Parathyroid adenoma (tissue), 2 donors: ENCODE data around the gene SLC2A4RG.
A peak's percentile ranks its signal among the peaks of the same experiment; 100 is the strongest.

ENCODE experiments used
- H2AFZ ChIP-seq: fragments of 300-600 bp; sonication (generic); one replicate; pipeline ENCODE4 v1.7.0; 2017; ENCODE audit warnings: antibody characterized with exemption, mild to moderate bottlenecking
- H3K27ac ChIP-seq: fragments of 300-600 bp; sonication (generic); one replicate; pipeline ENCODE4 v1.7.0; 2017
- H3K27me3 ChIP-seq: fragments of 300-600 bp; sonication (generic); one replicate; pipeline ENCODE4 v1.7.0; 2017; ENCODE audit warnings: low read length; ENCODE audit not compliant: control insufficient read depth, insufficient read depth
- H3K36me3 ChIP-seq: fragments of 300-600 bp; sonication (generic); one replicate; pipeline ENCODE4 v1.7.0; 2017; ENCODE audit warnings: low read length; ENCODE audit not compliant: control insufficient read depth, insufficient read depth
- H3K4me1 ChIP-seq: fragments of 300-600 bp; sonication (generic); one replicate; pipeline ENCODE4 v1.7.0; 2017; ENCODE audit warnings: control low read depth
- H3K4me2 ChIP-seq: fragments of 300-600 bp; sonication (generic); one replicate; pipeline ENCODE4 v1.7.0; 2017; ENCODE audit warnings: low read length
- H3K4me3 ChIP-seq: fragments of 300-600 bp; sonication (generic); one replicate; pipeline ENCODE4 v1.7.0; 2017; ENCODE audit warnings: low read depth, low read length
- H3K79me2 ChIP-seq: fragments of 300-600 bp; sonication (generic); one replicate; pipeline ENCODE4 v1.7.0; 2017; ENCODE audit warnings: control low read depth
- H3K9ac ChIP-seq: fragments of 300-600 bp; sonication (generic); one replicate; pipeline ENCODE4 v1.7.0; 2017; ENCODE audit warnings: mild to moderate bottlenecking
- H3K9me3 ChIP-seq: fragments of 300-600 bp; sonication (generic); one replicate; pipeline ENCODE4 v1.7.0; 2017; ENCODE audit warnings: low read length; ENCODE audit not compliant: control insufficient read depth
- CTCF ChIP-seq: fragments of 300-600 bp; sonication (generic); IDR thresholded peaks from one replicate; pipeline ENCODE4 v1.7.0; 2017; ENCODE audit warnings: antibody characterized with exemption, mild to moderate bottlenecking
- donor health status: primary hyperparathyroidism.

The SLC2A4RG gene

GRCh38 chr20:63739130-63740069, at the start of gene SLC2A4RG:
Gene SLC2A4RG, plus strand, starts transcription at chr20:63739776. Its CDS starts 137 bp downstream, at chr20:63739913.
- no peaks in the 10 kb centered on the region for H3K27me3 ChIP-seq
- no peaks in the 10 kb centered on the region for H3K79me2 ChIP-seq
- H3K27ac ChIP-seq, result peak within 1 kb of the TSS; percentile 82
- peak within 1 kb of the TSS; percentile 90 for H2AFZ ChIP-seq
- peak within 1 kb of the TSS; percentile 66 for H3K4me3 ChIP-seq
- H3K36me3 ChIP-seq, result no peaks in the 10 kb centered on the region
- H3K4me2 ChIP-seq, result peak within 1 kb of the TSS; percentile 98
- no peak for TF ChIP-seq CTCF
- H3K4me1 ChIP-seq, result peaks cover 10% of the 10 kb centered on the region
- H3K9me3 ChIP-seq, result no peaks in the 10 kb centered on the region
- no peak within 1 kb of the TSS for H3K9ac ChIP-seq

DNA sequence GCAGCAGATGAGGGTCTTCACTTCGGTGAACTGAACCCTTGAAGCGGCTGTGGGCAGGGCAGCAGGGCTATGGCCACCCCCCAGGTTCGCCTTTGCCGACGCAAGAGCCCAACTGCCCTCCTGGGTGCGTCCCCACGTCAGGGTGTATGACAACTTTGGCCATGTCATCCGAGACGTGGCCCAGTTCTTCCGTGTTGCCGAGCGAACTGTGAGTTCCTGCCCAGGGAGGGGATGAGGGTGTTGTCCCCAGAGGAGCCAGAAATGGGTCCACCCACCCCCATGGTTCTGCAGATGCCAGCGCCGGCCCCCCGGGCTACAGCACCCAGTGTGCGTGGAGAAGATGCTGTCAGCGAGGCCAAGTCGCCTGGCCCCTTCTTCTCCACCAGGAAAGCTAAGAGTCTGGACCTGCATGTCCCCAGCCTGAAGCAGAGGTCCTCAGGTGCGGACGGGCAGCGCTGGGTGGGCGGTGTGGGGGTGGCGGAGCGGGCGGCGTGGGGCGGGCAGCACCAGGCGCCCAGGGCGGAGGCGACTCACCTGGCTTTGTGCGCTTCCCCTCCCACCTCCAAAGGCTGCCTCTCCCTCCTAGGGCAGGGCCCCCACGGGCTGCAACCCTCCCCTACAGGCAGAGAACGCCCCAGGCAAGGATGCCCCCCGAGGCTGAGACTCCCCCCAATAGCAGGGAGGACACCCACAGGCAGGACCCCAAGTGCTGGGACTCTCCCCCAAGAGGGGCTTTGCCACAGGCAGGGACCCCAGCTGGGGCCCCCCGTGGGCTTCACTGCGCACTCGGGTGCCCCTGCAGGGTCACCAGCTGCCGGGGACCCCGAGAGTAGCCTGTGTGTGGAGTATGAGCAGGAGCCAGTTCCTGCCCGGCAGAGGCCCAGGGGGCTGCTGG, 49.3 kb upstream of the SLC2A4RG start:
- no peak for TF ChIP-seq CTCF
- Histone ChIP-seq H3K4me1 (no peaks in the 10 kb centered on the region), H3K27ac (no peak overlapping the region)

GRCh38 chr20:63690898-63691710, 48.5 kb upstream of the SLC2A4RG start:
- no peak overlapping the region for H3K4me2 ChIP-seq
- H3K4me3 ChIP-seq, result no peak overlapping the region
- H3K4me1 ChIP-seq, result no peaks in the 10 kb centered on the region
- no peaks in the 10 kb centered on the region for H3K9me3 ChIP-seq
- no peak overlapping the region for H2AFZ ChIP-seq
- H3K9ac ChIP-seq, result no peak overlapping the region
- no peaks in the 10 kb centered on the region for H3K36me3 ChIP-seq
- H3K27ac ChIP-seq, result no peak overlapping the region
- TF ChIP-seq CTCF, result no peak
- no peaks in the 10 kb centered on the region for H3K79me2 ChIP-seq
- no peaks in the 10 kb centered on the region for H3K27me3 ChIP-seq

More for the DNA sequence above, 49.3 kb upstream of the SLC2A4RG start:
- Histone ChIP-seq H3K9me3 (no peaks in the 10 kb centered on the region), H3K27me3 (no peaks in the 10 kb centered on the region), H3K4me2 (no peak overlapping the region), H3K9ac (no peak overlapping the region), H3K4me3 (no peak overlapping the region), H3K36me3 (no peaks in the 10 kb centered on the region), H2AFZ (no peak overlapping the region), H3K79me2 (no peaks in the 10 kb centered on the region)

DNA sequence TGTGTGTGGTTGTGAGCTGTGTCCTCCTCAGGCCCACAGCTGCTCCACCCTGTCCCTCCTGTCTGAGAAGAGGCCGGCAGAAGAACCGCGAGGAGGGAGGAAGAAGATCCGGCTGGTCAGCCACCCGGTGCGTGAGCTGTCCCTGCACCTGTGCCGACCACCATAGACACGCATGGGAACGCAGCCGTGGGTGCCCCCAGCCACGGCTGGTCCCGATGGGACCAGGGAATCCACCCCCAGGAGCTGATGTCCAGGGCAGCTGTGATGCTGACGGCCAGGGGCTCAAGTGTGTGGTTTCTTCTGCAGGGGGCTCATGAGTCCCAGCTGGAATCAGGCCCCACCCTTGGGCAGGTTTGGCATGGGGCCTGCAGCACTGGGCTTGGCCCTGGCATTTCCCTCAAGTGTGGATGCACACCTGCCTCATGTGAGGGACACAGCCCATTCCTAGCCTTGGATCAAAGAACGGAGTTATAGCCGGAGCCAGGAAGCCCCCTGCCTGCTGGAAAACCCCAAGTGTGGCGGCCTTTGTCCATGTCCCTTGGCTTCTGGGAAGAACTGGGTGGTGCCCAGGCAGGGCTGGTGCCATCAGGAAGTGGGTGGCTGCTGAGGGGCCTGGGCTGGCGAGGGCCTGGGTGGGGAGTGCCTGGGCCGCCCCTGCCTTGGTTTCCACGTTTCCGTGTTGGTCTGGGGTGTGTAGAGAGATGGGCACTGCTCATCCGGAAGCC, 47.7 kb upstream of the SLC2A4RG start:
- Histone ChIP-seq H3K9ac (no peak overlapping the region), H3K27ac (no peak overlapping the region), H3K79me2 (peaks cover 3% of the 10 kb centered on the region), H3K4me2 (no peak overlapping the region), H2AFZ (no peak overlapping the region), H3K27me3 (no peaks in the 10 kb centered on the region), H3K36me3 (no peaks in the 10 kb centered on the region), H3K4me3 (no peak overlapping the region), H3K9me3 (no peaks in the 10 kb centered on the region), H3K4me1 (no peaks in the 10 kb centered on the region)
- TF ChIP-seq CTCF, result no peak
